ENCODE measurements around the gene HOATZ. TPM values are rescaled to one million over a fixed set of nuclear protein-coding genes. Genes with fewer than 3 reads are reported as not detected.

Gene HOATZ
- total RNA-seq, 2 donors from 2014 or later: not detected

- peak; percentile 5 for ATAC-seq
Observed at GRCh38 chr11:111540937-111541253, 26.3 kb downstream of the HOATZ start.

GRCh38 chr11:111541254-111542061, 26.9 kb downstream of the HOATZ start:
- DNase-seq (peak in 1 of 2 donors; percentile 12), ATAC-seq (peak; percentile 18)
- intact Hi-C loops (cut with DNase I, micrococcal nuclease): no loop called here

More at GRCh38 chr11:111540937-111541253, 26.3 kb downstream of the HOATZ start:
- intact Hi-C loops (cut with DNase I, micrococcal nuclease): no loop called here
- DNase-seq: no peak

- no peak for DNase-seq
- no peak for ATAC-seq
- intact Hi-C loops (cut with DNase I, micrococcal nuclease): no loop called here
Observed at GRCh38 chr11:111542606-111543275, 28.2 kb downstream of the HOATZ start.

DNA sequence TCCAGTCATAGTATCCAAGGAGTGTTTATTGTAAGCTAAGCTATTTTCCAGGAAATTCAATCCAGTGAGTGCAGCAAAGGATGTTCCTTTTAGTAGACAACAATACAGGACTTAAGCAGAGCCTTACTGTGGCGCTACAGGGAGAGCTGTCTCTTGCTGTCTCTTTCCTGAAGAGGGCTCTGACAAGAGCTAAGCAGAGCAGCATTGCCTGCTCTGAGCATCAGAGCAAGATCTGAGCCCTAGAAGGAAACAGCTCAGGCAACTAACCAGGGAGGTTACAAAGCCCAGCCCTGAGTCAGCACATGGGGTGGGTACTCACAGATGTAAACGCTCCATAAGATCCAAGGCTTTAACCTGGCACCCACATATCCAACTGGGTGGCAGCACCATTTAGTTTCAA, 33.9 kb downstream of the HOATZ start:
- DNase-seq (no peak), ATAC-seq (no peak)
- intact Hi-C loops (cut with DNase I, micrococcal nuclease): no loop called here

DNA sequence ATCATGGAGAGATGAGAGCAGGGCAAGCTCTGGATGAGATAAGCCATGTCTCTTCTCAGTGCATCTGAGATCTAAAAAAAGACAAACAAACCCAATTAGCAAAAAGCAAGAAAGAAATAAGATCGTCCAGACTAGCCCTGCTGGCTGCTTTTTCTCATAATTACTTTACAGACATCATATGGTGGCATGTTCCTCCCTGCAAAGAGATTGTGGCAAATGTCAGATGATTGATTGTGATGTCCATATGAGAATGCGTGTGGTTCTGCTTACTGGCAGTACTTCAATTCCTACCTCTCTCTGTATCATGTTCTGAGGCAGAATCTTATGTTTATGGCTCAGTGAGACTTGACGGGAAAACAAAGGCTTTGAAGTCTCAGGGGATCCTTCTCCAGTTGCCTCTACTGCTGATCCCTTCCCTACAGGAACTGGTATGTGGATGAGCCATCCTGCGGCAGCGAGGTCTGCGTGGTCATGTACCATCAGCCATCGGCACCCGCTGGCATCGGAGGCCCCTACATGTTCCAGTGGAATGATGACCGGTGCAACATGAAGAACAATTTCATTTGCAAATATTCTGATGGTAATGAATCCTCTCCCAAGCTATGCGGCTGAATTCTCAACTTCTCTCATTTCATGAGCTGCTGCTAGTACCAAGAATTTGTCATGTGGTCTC, 34.8 kb downstream of the HOATZ start:
- intact Hi-C loops (cut with DNase I, micrococcal nuclease): no loop called here
- DNase-seq (no peak), ATAC-seq (no peak)

DNA sequence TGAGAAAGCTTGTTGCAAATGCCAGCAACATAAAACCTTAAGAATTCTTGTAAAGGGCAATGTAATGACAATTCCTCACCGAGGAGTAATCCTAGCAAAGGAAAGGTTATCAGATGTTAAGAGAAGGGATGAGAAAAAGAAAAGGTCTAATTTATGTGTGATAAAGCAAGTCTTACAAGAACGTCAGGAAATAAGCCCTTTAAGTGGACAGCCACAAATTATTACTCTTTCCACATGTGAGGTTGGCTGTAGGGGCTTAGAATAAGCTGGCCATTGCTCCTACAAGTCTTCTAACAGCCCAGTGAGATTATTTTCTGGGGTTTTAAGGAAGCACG, 35.3 kb downstream of the HOATZ start:
- no peak for ATAC-seq
- DNase-seq: no peak
- intact Hi-C loops (cut with DNase I, micrococcal nuclease): no loop called here

GRCh38 chr11:111550258-111550657, 35.7 kb downstream of the HOATZ start:
- ATAC-seq (no peak), DNase-seq (no peak)
- intact Hi-C loops (cut with DNase I, micrococcal nuclease): no loop called here

GRCh38 chr11:111554532-111554931, 40.0 kb downstream of the HOATZ start:
- no peak for ATAC-seq
- intact Hi-C loops (cut with DNase I, micrococcal nuclease): no loop called here
- no peak for DNase-seq

GRCh38 chr11:111555255-111555654, 40.7 kb downstream of the HOATZ start:
- DNase-seq (no peak), ATAC-seq (no peak)
- intact Hi-C loops (cut with DNase I, micrococcal nuclease): no loop called here

DNA sequence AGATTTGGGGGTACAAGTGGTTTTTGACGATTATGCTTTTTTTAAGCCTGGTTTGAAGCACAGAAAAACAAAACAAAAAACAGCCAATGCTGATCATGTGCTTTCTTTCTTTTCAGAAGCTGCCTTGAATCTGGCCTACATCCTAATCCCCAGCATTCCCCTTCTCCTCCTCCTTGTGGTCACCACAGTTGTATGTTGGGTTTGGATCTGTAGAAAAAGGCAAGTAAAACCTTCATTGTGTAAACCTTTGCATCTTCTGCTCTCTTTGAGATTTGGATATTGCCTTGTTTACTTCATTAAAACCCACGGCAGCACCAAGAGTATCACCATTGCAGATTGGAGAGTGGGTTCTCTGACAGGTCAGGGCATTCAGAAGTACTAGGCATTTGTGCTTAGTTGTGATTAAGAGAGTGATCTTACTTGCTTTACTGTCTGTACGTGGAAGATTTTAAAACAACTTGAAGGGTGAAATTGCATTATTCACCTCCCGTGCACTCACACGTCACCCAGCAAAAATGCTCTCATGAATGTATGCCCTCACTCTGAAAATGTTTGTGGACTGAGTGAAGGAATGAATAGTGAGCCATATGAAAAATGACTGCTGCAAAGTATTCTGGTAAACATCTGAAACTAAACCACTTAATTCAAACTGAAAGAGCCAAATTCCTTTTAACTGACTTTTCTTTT, 43.0 kb downstream of the HOATZ start:
- intact Hi-C loops (cut with DNase I, micrococcal nuclease): no loop called here
- DNase-seq: no peak
- no peak for ATAC-seq

DNA sequence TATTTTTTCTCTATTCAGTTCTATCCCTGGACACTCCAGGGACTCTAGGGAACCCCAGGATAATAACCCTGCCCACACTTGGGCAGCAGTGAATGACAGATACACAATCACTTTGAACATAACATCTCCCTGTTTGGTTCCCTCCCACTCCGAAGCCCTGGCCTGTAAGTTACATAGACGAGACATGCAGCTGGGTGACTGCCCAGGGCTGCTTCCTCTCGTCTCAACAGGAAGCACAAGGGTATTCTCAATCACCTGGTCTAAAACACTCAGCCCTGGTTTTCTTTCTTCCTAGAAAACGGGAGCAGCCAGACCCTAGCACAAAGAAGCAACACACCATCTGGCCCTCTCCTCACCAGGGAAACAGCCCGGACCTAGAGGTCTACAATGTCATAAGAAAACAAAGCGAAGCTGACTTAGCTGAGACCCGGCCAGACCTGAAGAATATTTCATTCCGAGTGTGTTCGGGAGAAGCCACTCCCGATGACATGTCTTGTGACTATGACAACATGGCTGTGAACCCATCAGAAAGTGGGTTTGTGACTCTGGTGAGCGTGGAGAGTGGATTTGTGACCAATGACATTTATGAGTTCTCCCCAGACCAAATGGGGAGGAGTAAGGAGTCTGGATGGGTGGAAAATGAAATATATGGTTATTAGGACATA, 45.4 kb downstream of the HOATZ start:
- ATAC-seq (no peak), DNase-seq (no peak)
- intact Hi-C loops (cut with DNase I, micrococcal nuclease): loop anchor here in 1 of 2 donors (10.0 kb wide), 1 partner anchor 285 kb away; no protein-coding TSS in a partner anchor

DNA sequence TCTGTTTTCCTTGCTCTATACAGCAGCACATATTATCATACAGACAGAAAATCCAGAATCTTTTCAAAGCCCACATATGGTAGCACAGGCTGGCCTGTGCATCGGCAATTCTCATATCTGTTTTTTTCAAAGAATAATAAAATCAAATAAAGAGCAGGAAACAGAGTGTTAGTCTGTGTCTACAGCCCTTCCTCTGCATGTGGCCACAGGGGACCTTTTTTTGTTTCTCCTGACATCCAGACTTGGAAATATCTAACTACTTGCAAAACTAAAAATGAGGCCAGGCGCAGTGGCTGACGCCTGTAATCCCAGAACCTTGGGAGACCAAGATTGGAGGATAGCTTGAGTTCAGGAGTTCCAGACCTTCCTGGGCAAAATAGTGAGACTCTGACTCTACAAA, 46.2 kb downstream of the HOATZ start:
- no peak for ATAC-seq
- intact Hi-C loops (cut with DNase I, micrococcal nuclease): loop anchor here in 1 of 2 donors (10.0 kb wide), 1 partner anchor 284 kb away; no protein-coding TSS in a partner anchor
- no peak for DNase-seq

- ATAC-seq (no peak), DNase-seq (no peak)
- intact Hi-C loops (cut with DNase I, micrococcal nuclease): loop anchor here in 1 of 2 donors (10.0 kb wide), 1 partner anchor 283 kb away; no protein-coding TSS in a partner anchor
Observed at GRCh38 chr11:111561306-111561705, 46.7 kb downstream of the HOATZ start.

DNA sequence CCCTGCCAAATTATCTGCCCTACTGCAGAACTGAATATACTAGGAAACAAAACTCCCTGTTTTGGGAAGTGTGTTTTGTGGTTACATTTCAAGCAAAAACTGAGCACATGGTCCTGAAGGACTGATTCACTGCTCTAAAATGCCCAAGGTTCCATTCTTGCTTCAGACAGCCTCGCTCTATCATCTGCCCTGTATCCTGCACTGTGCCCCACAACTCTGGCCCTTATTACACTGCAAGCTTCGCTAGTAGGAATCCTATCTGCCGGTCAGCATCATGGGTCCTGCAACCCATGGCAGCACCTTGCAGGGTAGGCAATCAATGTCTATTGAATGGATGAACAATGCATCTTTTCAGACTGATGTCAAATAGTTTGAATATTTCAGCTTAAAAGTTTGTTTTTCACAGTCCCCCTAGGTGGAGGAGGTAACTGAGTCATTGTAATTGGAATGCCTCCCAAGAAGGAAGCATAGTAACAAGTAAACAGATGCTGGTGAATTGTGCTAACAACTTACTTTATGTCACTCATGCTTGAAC, 47.3 kb downstream of the HOATZ start:
- no peak for DNase-seq
- ATAC-seq: no peak
- intact Hi-C loops (cut with DNase I, micrococcal nuclease): loop anchor here in 1 of 2 donors (10.0 kb wide), 1 partner anchor 283 kb away; no protein-coding TSS in a partner anchor

- no peak for ATAC-seq
- intact Hi-C loops (cut with DNase I, micrococcal nuclease): loop anchor here in 1 of 2 donors (10.0 kb wide), 1 partner anchor 282 kb away; no protein-coding TSS in a partner anchor
- no peak for DNase-seq
Observed at GRCh38 chr11:111562692-111563389, 48.3 kb downstream of the HOATZ start.

GRCh38 chr11:111565114-111565720, 50.6 kb downstream of the HOATZ start:
- ATAC-seq: peak; percentile 50
- intact Hi-C loops (cut with DNase I, micrococcal nuclease): loop anchor here (5.0 to 10.0 kb wide), 2 partner anchors 277 to 280 kb away; no protein-coding TSS in a partner anchor
- peak in 1 of 2 donors; percentile 60 for DNase-seq

- intact Hi-C loops (cut with DNase I, micrococcal nuclease): loop anchor here (5.0 to 10.0 kb wide), 2 partner anchors 276 to 278 kb away; no protein-coding TSS in a partner anchor
- ATAC-seq (peak; percentile 25), DNase-seq (no peak)
Observed at GRCh38 chr11:111566324-111566723, 51.7 kb downstream of the HOATZ start.

All from left colon (tissue), 2 donors.